ENCODE measurements around the gene ALDH3A2. TPM values are rescaled to one million over a fixed set of nuclear protein-coding genes. Genes with fewer than 3 reads are reported as not detected.
"Not testable (repeated sequence)": the region's sequence is repeated elsewhere in the genome, so short reads cannot be mapped to it uniquely, and the experiment has no call there.

The ALDH3A2 gene
- total RNA-seq, 2 donors from 2014 or later = 38.3 to 58.0 TPM

DNA sequence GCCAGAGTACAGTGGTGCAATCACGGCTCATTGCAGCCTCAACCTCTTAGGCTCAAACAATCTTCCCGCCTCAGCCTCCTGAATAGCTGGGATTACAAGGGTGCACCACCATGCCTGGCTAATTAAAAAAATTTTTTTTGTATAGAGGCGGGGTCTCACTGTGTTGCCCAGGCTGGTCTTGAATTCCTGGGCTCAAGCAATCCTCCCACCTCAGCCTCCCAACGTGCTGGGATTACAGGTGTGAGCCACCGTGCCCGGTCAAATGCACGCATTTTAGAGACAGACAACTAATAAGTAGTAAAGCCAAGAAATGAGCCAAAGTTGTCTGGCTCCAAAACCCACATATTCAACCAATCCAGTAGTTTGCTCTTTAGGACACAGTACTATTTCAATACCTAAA, 21.1 kb downstream of the ALDH3A2 start:
- DNase-seq; ATAC-seq; intact Hi-C loops (cut with DNase I): not testable (repeated sequence)

DNA sequence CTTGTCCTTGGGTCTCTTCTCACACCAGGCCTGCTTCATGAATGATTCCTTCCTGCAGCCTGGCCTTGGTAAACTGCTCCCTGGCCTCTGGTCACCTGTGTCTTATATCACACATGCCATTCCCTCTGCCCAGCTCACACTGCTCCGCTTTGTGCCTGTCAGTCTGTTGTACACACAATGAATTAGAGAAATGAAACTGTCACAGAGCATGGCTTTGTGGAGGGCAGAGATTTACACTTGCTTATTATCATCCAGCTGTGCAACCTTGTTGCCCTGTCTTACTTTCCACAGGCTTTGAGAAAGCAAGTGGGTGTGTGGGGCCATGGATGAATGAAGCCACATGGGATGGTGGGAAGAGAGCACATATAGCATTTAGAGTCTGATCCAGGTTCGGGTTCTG, 22.4 kb downstream of the ALDH3A2 start:
- intact Hi-C loops (cut with DNase I) = no loop called here
- ATAC-seq (no peak), DNase-seq (no peak)

GRCh38 chr17:19671433-19671832, 22.9 kb downstream of the ALDH3A2 start:
- ATAC-seq (no peak), DNase-seq (no peak)
- intact Hi-C loops (cut with DNase I) = no loop called here

GRCh38 chr17:19672009-19672750, 23.6 kb downstream of the ALDH3A2 start:
- ATAC-seq = peak; percentile 86 to 90
- intact Hi-C loops (cut with DNase I) = no loop called here
- DNase-seq = peak; percentile 64

DNA sequence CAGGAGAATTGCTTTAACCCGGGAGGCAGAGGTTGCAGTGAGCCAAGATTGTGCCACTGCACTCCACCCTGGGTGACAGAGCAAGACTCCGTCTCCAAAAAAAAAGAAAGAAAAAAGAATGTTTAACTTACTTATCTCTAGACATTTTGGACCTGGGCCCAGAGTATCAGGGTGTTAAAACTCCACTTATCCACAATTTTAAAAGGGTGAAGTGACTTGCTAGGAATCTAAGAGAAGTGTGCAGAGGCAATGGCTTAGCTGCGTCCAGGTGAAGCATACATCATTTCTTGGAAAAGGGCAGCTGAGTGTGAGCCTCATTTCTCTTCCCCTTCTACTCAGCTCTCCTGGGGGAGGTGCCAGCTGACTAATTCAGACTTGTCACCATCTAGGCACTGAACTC, 25.1 kb downstream of the ALDH3A2 start:
- DNase-seq = no peak
- ATAC-seq = peak in 1 of 2 donors; percentile 56
- intact Hi-C loops (cut with DNase I) = no loop called here

DNA sequence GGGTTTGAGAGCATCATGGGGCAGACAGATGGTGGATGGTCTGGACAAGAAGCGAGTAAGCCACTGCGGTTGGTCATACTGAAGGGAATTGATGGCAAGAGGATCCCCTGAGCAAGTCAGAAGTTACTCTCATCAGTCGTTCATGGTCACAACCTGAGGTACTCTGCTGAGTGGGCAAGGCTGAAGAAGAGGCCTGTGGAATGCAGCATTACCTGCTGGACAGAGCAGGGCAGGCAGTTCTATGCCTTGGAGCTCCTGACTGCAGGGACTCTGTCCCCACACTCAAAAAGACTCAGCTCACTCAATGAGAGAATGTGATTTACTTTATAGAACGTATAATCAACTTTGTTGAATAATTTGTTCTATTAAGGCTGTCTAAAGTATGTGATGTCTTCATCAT, 28.3 kb downstream of the ALDH3A2 start:
- DNase-seq (no peak), ATAC-seq (no peak)
- intact Hi-C loops (cut with DNase I) = no loop called here

GRCh38 chr17:19677736-19678379, 29.3 kb downstream of the ALDH3A2 start:
- DNase-seq = no peak
- ATAC-seq = no peak
- intact Hi-C loops (cut with DNase I) = no loop called here

- intact Hi-C loops (cut with DNase I) = no loop called here
- DNase-seq (no peak), ATAC-seq (no peak)
These were observed 30.3 kb downstream of the ALDH3A2 start for GRCh38 chr17:19678581-19679453.

DNA sequence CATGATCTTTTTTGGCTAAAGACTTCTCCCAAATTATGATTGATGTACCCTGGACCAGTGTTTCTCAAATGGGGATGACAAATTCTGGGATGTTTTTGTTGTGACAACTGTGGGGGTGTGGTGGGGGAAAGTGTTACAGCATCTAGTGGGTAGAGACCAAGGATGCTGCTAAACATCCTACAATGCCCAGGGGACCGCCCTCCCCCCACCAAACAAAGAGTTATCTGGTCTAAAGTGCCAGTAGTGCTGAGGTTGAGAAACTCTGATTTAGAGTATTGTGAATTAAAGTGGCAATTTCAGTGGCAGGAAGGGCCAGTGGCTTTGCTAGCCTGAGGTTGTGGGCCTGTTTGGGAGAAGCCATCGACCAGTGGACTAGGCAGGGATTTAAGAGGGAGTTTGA, 34.6 kb downstream of the ALDH3A2 start:
- intact Hi-C loops (cut with DNase I) = no loop called here
- DNase-seq (no peak), ATAC-seq (no peak)

- ATAC-seq; intact Hi-C loops (cut with DNase I); DNase-seq: not testable (repeated sequence)
These were observed 36.5 kb downstream of the ALDH3A2 start for GRCh38 chr17:19684909-19685580.

DNA sequence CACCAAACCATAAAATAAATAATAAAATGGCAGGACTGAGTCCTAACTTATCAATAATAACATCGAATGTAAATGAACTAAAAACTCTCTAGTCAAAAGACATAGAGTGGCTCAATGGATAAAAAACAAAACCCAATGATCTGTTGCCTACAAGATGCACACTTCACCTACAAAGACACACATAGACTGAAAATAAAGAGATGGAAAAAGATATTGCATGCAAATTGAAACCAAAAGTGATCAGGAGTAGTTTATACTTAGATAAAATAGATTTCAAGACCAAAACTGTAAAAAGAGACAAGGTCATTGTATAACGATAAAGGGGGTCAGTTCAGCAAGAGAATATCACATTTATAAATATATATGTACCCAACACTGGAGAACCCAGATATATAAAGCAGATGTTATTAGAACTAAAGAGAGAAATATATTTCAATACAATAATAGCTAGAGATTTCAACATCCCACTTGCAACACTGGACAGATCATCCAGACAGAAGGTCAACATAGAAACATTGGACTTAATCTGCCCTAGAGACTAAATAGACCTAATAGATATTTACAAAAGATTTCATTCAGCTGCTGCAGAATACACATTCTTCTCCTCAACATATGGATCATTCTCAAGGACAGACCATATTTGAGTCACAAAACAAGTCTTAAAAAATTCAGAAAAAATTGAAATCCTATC, 38.0 kb downstream of the ALDH3A2 start:
- DNase-seq (no peak), ATAC-seq (no peak)
- intact Hi-C loops (cut with DNase I) = no loop called here

DNA sequence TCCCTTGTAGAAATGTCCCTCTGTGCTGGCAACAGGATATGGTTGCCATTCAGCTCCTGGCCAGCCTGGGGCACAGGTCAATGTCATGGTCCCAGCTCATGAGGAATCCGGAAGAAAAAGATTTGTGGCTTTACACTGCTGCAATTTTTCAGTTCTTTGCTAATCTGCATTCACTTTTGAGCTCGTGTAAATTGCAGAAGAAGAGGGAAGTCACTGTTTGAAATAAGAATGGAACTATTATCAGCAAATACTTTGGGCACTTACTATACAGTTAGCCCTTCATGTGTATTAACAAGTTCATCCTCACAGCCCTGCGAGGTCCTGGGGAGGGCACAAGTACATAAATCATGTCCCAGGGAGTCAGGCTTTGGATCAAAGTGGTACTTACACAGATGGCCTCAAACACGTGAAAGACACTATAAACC, 53.7 kb downstream of the ALDH3A2 start:
- no peak for ATAC-seq
- DNase-seq = no peak
- intact Hi-C loops (cut with DNase I) = no loop called here

DNA sequence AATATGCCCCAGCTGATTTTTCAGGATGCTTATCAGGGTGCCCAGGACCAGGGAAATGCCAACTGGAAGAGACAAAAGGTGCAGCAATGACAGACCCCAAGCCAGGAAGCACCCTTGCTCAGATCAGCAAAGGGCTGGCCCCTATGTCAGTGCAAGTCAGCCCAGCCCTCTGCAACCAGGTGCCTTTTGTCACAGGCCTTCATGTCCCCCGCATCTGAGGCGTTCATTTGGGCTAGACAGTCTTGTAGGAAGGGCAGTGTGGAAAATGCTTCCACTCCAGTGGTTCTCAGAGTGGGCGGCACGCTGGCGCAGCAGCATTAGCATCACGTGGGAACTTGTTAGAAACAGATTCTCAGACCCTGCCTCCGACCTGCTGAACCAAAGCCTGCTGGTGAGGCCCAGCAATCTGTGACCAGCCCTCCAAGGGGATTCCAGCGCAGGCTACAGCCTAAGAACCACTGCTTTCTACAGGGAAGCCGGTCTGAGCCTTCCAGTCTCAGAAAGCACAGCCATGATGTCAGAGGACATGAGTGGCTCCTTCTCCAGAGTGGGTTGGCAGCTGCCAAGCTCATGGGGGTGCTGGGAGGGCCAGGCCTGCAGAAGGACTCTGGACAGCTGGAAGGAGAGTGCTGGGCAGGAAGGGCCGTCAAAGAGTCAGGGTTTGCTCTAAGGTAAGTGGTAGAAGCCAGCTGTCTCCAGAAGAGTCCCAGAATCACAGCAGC, 54.7 kb downstream of the ALDH3A2 start:
- intact Hi-C loops (cut with DNase I) = no loop called here
- DNase-seq = no peak
- ATAC-seq = peak; percentile 42 to 62

DNA sequence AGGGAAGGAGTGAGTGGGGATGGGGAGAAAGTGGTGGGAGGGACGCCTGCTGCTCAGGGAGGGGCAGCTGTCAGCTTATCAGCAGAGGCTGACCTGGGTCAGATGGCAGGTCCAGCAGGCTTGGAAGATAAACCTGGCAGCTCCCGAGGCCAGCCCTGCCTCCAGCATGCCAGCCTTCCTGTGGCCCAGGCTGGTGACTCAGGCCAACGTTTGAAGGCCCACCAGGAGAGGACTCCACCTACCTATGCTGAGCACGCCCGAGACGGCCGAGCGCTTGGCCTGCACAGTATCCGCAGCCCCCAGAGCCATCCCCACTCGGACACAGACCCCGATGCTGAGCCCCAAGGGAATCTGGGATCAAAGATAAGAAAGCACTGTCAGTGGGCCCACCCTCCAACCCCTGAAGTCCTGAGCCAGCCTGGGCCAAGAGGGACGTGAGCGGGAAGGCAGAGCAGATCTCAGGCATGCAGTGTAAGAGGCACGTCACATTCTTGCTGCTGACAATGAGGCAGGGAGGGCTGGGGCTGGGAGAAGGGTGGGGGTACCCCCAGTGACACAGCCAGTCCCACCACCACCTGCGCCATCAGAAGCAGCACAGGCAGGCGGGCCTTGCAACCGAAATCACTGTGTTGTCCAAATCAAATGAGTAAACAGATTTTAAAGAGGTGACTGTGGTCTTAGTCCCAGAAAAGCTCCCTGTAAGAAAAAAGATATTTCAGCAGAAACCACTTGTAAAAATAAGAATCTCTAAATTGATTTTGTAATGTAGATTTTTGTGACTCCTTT, 55.5 kb downstream of the ALDH3A2 start:
- intact Hi-C loops (cut with DNase I) = no loop called here
- DNase-seq (no peak), ATAC-seq (peak; percentile 48 to 67)

GRCh38 chr17:19705201-19705600, 56.6 kb downstream of the ALDH3A2 start:
- no peak for ATAC-seq
- no peak for DNase-seq
- intact Hi-C loops (cut with DNase I) = no loop called here

GRCh38 chr17:19705771-19706770, 57.5 kb downstream of the ALDH3A2 start:
- ATAC-seq = no peak
- intact Hi-C loops (cut with DNase I) = no loop called here
- no peak for DNase-seq

Measured in left cardiac atrium (tissue), 4 donors.